Activated T-cell treated with anti-CD3 and anti-CD28 coated beads, Interleukin-2, amount 50 U/mL, for 48 hours (primary cell): ENCODE results near the gene FGFBP2.
"Not testable (repeated sequence)": the region's sequence is repeated elsewhere in the genome, so short reads cannot be mapped to it uniquely, and the experiment has no call there.

Experiments
- DNase-seq, 2 experiments: peaks; one replicate each; pipeline ENCODE4 v3.0.0-alpha.2; 2020

Gene FGFBP2

GRCh38 chr4:15926486-15926885, 36.5 kb downstream of the FGFBP2 start:
- no peak for DNase-seq

DNA sequence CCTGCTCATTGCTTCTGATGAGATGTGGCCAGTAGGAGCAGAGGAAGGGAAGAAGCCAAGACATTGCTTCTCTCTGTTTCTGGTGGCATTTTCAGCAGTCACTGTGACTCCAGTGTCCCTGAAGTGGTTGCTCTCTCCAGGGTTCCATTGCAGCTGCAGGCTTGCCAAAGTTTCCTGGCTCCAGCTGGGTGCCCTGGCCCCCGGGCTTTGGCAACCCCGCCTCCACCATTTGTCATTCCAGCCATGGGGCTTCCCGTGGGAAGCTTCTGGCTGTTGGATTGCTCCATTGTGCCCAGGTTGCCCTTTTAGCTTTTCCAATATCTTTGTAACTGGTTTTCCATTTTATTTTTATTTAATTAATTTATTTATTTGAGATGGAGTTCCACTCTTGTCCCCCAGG, 37.1 kb downstream of the FGFBP2 start:
- DNase-seq: no peak

- no peak for DNase-seq
Observed at GRCh38 chr4:15921592-15921932, 41.4 kb downstream of the FGFBP2 start.

DNA sequence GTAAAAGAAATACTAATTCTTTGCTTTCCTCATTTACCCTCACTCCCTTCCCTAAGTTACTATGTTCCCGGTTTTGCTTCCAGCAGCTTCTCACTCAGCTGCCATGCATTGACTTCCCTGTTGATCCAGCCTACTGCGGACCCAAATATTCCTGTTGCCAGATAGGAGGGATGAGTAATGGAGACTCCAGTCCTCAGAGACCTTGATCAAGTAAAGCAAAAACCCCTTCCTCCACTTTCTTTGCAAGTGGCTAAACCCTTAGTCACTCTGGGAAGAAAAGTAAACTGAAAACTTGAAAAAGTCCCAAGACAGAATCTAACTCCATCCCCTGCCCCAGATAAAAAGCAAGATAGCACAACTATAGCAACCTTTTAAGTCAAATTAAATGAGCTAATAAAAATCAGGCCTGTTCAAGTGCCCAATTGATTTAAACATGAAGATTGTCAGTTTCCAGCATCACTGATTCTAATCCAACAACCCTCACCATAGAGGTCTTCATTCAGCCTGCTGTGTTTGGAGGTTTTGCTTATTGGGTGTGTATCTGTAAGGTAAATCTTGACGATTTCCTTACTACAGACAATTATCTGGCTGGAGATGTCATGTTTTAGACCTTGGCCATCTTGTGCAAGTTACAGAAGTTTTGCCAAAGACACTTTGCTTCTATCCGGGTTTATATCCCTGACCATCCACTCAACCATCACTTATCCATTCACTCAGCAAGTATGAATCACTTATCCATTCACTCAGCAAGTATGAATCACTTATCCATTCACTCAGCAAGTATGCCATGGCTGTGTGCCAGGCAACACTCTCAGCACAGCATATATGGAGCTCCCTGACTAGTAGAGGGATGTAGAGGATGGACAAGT, 42.0 kb downstream of the FGFBP2 start:
- DNase-seq: peak in 1 of 2 experiments; percentile 25

GRCh38 chr4:15918484-15919129, 44.4 kb downstream of the FGFBP2 start:
- no peak for DNase-seq

GRCh38 chr4:15917297-15917696, 45.7 kb downstream of the FGFBP2 start:
- no peak for DNase-seq

DNA sequence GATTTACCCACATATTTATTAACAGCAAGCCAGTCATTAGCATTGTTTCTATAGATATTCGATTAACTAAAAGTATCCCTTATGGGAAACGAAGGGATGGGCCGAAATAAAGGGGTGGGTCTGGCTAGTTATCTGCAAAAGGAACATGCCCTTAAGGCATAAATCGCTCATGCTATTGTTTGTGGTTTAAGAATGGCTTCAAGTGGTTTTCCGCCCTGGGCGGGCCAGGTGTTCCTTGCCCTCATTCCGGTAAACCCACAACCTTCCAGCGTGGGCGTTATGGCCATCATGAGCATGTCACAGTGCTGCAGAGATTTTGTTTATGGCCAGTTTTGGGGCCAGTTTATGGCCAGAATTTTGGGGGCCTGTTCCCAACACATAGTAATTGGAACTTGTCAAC, 46.6 kb downstream of the FGFBP2 start:
- DNase-seq: not testable (repeated sequence)

GRCh38 chr4:15914736-15915135, 48.2 kb downstream of the FGFBP2 start:
- no peak for DNase-seq

GRCh38 chr4:15914291-15914690, 48.7 kb downstream of the FGFBP2 start:
- no peak for DNase-seq

DNA sequence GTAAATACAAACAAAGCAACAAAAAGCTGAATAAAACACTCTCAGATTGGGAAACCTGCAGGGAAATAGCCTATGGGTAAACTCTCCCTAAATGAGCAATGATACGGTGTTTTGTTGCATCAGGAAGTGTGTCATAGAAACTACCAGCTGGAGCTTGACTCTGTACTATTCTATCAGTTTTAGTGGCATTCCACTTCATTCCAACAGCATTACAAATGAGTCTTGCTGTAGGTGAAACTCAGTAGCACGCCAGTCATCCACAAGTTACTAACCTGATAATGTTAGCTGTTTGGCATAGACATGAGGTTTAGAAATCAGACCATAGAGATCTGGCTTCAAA, 49.4 kb downstream of the FGFBP2 start:
- no peak for DNase-seq

- DNase-seq: no peak
Observed at GRCh38 chr4:15912961-15913630, 49.9 kb downstream of the FGFBP2 start.

DNA sequence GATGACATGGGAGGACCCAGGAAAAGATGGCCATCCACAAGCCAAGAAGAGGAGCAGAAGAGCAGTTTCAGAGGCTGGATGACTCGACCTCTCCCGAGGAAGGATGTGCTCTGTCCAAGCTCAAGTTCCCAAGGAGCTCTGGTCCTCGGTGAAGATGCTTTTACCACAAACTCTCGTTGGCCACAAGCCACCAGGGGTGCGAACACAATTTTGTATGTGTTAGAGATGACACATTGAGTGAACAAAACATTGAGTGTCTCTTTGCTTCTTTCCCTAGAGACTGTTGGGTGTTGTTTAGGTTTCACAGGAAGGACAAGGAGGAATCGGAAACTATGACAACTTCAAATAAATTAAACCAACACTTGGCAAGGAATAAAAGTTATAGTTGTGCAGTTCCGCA, 50.7 kb downstream of the FGFBP2 start:
- no peak for DNase-seq
